NCI-H524 (cell line): Measurements from ENCODE around the gene SLC13A3.
"Not testable (repeated sequence)": the region's sequence is repeated elsewhere in the genome, so short reads cannot be mapped to it uniquely, and the experiment has no call there.

Experiments
- DNase-seq, 2 experiments: peaks; one replicate each; lab custom pipeline; 2025; lab: John Stamatoyannopoulos, UW

Gene SLC13A3

DNA sequence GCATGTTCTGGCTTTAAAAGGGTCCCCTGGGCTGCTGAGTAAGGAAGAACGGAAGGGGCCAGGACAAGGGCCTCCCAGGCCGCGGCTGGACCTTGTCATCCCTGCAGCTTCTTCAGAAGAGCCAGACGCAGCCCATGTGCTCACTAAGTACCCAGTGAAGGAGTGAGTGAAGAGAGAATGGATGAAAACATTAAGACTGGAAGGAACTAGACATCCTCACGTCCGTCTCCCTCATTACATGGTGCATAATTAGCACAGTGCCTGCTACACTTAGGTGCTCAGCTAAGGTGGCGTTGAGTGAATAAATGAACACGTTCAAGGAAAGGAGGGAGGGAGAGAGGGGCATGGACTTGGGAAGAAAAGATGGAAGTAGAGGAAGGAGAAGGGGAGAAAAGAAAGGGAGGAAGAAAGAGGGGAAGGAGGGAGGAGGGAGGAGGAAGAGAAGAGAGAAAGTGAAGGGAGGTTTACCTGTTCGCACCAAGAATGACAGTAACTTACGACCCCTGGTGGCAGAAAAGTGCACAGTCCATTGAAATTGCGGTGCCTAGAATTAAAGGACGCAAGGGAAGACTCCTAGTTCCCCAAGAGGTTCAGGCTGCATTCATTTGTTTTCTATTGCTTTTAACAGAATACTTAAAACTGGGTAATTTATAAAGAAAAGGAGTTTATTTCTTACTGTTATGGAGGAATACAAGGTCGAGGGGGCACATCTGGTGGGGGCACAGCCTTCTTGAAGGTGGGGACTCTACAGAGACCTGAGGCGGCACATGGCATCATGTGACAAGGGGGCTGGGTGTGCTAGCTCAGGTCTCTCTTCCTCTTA, 30.0 kb upstream of the SLC13A3 start:
- peak; percentile 67 to 77 for DNase-seq

GRCh38 chr20:46680684-46681031, 29.4 kb upstream of the SLC13A3 start:
- DNase-seq: no peak

GRCh38 chr20:46678516-46678915, 27.3 kb upstream of the SLC13A3 start:
- DNase-seq: no peak

GRCh38 chr20:46677608-46678007, 26.3 kb upstream of the SLC13A3 start:
- DNase-seq: no peak

- DNase-seq: not testable (repeated sequence)
These were observed 25.5 kb upstream of the SLC13A3 start for GRCh38 chr20:46676649-46677316.

GRCh38 chr20:46674253-46675083, 23.2 kb upstream of the SLC13A3 start:
- DNase-seq: no peak

DNA sequence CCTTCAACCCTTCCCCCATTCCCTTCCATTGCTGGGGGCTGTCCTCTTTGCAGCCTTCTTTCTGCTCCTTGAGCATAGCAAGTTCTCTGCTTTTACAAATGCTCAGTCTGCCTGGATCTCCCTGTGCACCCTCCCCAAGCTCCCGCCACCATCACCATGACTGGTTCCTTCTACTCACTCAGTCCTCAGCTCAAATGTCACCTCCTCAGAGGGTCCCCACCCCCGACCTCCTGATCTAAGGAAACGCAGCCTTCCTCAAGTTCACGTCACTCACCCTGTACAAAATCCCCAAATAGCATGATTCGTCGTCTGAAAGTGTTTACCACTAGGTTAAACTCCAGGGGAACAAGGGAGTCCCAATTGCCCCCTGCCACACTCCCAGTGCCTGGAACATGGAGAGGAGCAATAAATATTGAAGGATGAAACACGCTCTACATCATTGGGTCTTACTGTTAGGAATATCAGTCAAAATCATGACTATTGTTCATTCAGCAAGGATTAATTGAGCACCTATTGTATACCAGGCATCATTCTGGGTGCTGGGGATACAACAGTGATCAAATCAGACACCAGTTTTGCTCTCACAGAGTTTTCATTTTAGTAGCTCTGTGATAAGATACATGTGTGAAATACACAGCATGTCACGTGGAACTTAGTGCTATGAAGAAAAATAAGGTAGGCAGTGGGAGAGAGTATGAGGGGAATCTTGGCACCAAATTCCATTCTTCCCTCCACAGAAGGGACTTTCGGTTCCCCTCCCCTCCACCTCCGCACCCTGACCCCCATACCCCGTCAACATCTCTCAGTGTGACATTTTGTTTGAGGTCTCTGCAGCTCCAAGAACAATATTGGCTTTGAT, 22.4 kb upstream of the SLC13A3 start:
- DNase-seq: no peak

GRCh38 chr20:46672543-46673148, 21.4 kb upstream of the SLC13A3 start:
- no peak for DNase-seq

- DNase-seq: no peak
These were observed 20.7 kb upstream of the SLC13A3 start for GRCh38 chr20:46671866-46672542.

- no peak for DNase-seq
These were observed 19.6 kb upstream of the SLC13A3 start for GRCh38 chr20:46670585-46671584.

DNA sequence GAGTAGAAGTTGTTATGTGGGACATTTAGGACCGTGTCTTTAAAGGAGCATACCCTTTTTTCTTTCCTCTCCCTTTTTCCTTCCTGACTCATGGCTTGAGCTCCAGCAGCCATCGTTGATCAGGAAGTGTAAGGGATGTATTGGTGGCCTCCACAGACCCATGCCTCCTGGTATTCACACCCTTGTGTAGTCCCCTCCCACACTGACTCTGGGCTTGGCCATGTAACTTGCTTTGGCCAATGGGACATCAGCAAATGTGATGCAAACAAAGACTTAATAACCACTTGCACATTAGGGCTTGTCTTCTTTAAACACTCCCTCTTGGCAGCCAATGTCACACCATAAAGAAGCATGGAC, 18.9 kb upstream of the SLC13A3 start:
- DNase-seq: no peak

GRCh38 chr20:46666818-46667515, 15.7 kb upstream of the SLC13A3 start:
- DNase-seq: no peak

DNA sequence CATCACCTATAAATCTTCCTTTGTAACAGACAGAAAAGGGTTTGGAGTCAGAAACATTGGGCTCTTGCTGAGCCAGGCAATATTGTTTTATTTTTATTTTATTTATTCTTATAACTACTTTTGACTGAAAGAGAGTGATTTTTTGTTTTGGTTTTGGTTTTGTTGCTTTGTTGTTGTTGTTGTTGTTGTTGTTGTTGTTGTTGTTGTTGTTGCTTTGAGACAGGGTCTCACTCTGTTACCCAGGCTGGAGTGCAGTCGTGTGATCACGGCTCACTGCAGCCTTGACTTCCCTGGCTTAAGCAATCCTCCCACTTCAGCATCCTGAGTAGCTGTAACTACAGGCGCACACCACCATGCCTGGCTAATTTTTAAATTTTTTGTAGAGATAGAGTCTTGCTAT, 15.0 kb upstream of the SLC13A3 start:
- DNase-seq: no peak

GRCh38 chr20:46665602-46666001, 14.3 kb upstream of the SLC13A3 start:
- DNase-seq: no peak

- no peak for DNase-seq
These were observed 12.3 kb upstream of the SLC13A3 start for GRCh38 chr20:46663531-46663930.

GRCh38 chr20:46661659-46662058, 10.4 kb upstream of the SLC13A3 start:
- no peak for DNase-seq

DNA sequence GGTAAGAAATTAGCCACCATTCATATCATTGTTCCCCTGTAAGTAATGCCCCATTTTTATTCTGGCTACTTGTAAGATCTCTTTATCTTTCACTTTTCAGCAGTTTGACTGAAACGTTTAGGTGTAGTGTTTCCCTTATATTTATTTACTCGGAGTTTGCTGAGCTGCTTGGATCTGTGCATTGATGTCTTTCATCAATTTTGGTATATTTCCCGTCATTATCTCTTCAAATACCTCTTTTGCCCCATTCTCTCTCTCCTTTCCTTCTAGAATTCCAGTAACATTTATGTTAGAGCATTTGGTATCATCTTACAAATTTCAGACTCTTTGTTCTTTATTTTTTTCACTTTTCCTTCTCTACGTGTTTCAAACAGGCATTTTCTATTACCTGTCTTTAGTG, 9.2 kb upstream of the SLC13A3 start:
- no peak for DNase-seq

DNA sequence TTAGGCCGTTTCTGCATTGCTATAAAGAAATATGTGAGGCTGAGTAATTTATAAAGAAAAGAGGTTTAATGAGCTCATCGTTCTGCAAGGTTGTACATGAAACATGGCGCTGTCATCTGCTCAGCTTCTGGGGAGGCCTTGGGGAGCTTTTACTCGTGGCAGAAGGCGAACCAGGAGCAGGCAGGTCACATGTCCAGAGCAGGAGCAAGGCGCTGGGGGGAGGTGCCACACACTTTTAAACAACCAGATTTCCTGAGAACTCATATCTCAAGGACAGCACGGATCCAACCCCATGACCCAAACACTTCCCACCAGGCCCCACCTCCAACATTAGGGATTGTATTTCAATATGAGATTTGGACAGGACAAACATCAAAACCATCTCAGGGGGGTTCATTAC, 6.4 kb upstream of the SLC13A3 start:
- no peak for DNase-seq

DNA sequence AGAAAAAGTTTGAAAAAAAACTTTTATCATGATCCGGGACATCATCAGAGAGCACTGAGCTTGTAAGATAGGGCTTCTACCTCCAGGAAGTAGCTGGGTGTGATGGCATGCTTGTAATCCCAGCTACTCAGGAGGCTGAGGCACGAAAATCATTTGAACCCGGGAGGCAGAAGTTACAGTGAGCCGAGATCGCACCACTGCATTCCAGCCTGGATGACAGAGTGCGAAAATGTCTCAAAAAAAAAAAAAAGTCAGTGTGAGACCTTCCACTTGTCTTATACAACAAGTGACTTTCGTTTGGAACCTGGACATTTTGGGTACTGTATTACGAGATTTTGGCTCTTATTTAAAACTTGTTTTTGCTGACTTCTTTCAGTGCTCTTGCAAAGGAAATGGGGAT, 5.9 kb upstream of the SLC13A3 start:
- no peak for DNase-seq
